Body of pancreas (tissue), 4 donors: ENCODE results near the gene BRAP.

Experiments
- CTCF ChIP-seq, 7 experiments: fragments of 450-650 bp in 4 of 7; fragments of 200-600 bp in 3 of 7; sonication (generic) in 3 of 7; IDR thresholded peaks; one replicate each; pipeline ENCODE4 v1.5.1; 2016 to 2019; ENCODE audit warnings: antibody characterized with exemption in 7 of 7
- POLR2A ChIP-seq, 3 donors: fragments of 450-650 bp; IDR thresholded peaks; one replicate each; pipeline ENCODE4 v1.6.1; 2016; ENCODE audit warnings: antibody characterized with exemption in 3 of 3, mild to moderate bottlenecking in 2 of 3

GRCh38 chr12:111672822-111673381, 12.9 kb downstream of the BRAP start:
- TF ChIP-seq CTCF (IDR thresholded peaks at IDR 0.05) (no peak), POLR2A (IDR thresholded peaks at IDR 0.05) (no peak)
